Smooth muscle cell (in vitro differentiated cells): ENCODE data around the gene TTC7B. TPM values are rescaled to one million over a fixed set of nuclear protein-coding genes. Genes with fewer than 3 reads are reported as not detected.

ENCODE experiments used
- DNase-seq: peaks from one replicate; lab custom pipeline; 2025; ENCODE audit not compliant: unreplicated experiment; lab: John Stamatoyannopoulos, UW
- H2AFZ ChIP-seq: fragments of 200-600 bp; sonication (generic); 2 replicates; pipeline ENCODE4 v1.6.0; 2016; ENCODE audit warnings: antibody characterized with exemption, low read depth, mild to moderate bottlenecking
- H3F3A ChIP-seq: fragments of 200-600 bp; sonication (generic); 2 replicates; pipeline ENCODE4 v1.6.0; 2017; ENCODE audit warnings: antibody characterized with exemption, low read depth
- H3K27ac ChIP-seq: fragments of 200-600 bp; sonication (generic); 2 replicates; pipeline ENCODE4 v1.5.1; 2016; ENCODE audit warnings: low read depth, mild to moderate bottlenecking
- H3K27me3 ChIP-seq: fragments of 200-600 bp; sonication (generic); 2 replicates; pipeline ENCODE4 v1.6.1; 2016; ENCODE audit warnings: low read depth, mild to moderate bottlenecking
- H3K36me3 ChIP-seq: fragments of 200-600 bp; sonication (generic); 2 replicates; pipeline ENCODE4 v1.5.1; 2016; ENCODE audit warnings: low read depth
- H3K4me1 ChIP-seq: fragments of 200-600 bp; sonication (generic); 2 replicates; pipeline ENCODE4 v1.5.1; 2016; ENCODE audit warnings: low read depth
- H3K4me2 ChIP-seq: fragments of 200-600 bp; sonication (generic); 2 replicates; pipeline ENCODE4 v1.6.0; 2016; ENCODE audit warnings: mild to moderate bottlenecking
- H3K4me3 ChIP-seq: fragments of 200-600 bp; sonication (generic); 2 replicates; pipeline ENCODE4 v1.5.1; 2016; ENCODE audit warnings: mild to moderate bottlenecking
- H3K79me2 ChIP-seq: fragments of 200-600 bp; sonication (generic); 2 replicates; pipeline ENCODE4 v1.6.0; 2016; ENCODE audit warnings: low read depth, mild to moderate bottlenecking
- H3K9ac ChIP-seq: fragments of 200-600 bp; sonication (generic); 2 replicates; pipeline ENCODE4 v1.6.0; 2016; ENCODE audit warnings: low read depth
- H3K9me3 ChIP-seq: fragments of 200-600 bp; sonication (generic); replicated peaks from 2 replicates; pipeline ENCODE4 v1.5.1; 2016; ENCODE audit warnings: low read depth
- H4K20me1 ChIP-seq: fragments of 200-600 bp; sonication (generic); 2 replicates; pipeline ENCODE4 v1.6.0; 2016; ENCODE audit warnings: low read depth
- WGBS: methylation state at CpG from one replicate; pipeline ENCODE4 v1.1.7; 2016; ENCODE audit warnings: low lambda C conversion rate; 5-methylcytosine and 5-hydroxymethylcytosine counted together
- polyA plus RNA-seq: library from polyadenylated mRNA; unstranded; fragments of >200 nt; fragmentation: Nextera tagmentation; extraction: Ambion mirVana; gene quantifications from 2 replicates; pipeline ENCODE4 v1.2.1, GENCODE V29; 2016
- total RNA-seq: library from RNA; depleted of rRNA; stranded (reverse); fragments of >200 nt; gene quantifications from 2 replicates; pipeline ENCODE4 v1.2.3, GENCODE V29; 2014
- TF ChIP-seq, protein P1 (sequence below): fragments of 200-600 bp; sonication (generic); IDR thresholded peaks from 2 replicates; pipeline ENCODE4 v1.5.1; 2017; ENCODE audit warnings: borderline replicate concordance, mild to moderate bottlenecking, antibody characterized with exemption; ENCODE audit not compliant: insufficient read depth, poor library complexity, severe bottlenecking

TTC7B gene
- total and polyA plus RNA-seq, 2 experiments from 2014 or later, result 22.1 to 54.1 TPM

DNA sequence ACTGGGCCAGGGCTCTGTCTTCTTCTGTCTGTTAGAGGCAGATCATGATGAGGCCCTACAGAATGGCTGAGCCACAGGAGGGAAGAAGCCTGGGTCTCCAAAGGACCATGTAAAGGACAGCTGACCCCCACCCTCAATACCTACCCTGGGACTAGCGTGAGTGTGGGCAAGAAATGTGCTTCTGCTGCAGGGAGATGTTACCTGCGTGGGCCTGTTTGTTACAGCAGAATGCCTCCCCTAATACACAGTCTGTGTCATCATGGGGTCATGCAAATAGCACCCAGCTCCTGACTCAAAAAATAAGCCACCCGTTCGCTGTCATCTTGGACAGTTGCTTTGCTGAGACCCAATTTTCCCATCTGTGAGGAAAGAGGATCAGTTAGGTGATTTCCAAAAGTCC is 328.8 kb downstream of the TTC7B start:
- Histone ChIP-seq H3K27me3 (no peaks in the 10 kb centered on the region), H3K4me3 (no peak overlapping the region), H3K9me3 (no peaks in the 10 kb centered on the region), H3K79me2 (no peaks in the 10 kb centered on the region), H3K9ac (no peak overlapping the region), H3F3A (no peaks in the 10 kb centered on the region), H3K36me3 (no peaks in the 10 kb centered on the region), H4K20me1 (no peaks in the 10 kb centered on the region), H3K4me1 (peaks cover 6% of the 10 kb centered on the region), H3K4me2 (no peak overlapping the region), H3K27ac (no peak overlapping the region), H2AFZ (no peak overlapping the region)
- no peak for DNase-seq
- TF ChIP-seq, protein P1, sequence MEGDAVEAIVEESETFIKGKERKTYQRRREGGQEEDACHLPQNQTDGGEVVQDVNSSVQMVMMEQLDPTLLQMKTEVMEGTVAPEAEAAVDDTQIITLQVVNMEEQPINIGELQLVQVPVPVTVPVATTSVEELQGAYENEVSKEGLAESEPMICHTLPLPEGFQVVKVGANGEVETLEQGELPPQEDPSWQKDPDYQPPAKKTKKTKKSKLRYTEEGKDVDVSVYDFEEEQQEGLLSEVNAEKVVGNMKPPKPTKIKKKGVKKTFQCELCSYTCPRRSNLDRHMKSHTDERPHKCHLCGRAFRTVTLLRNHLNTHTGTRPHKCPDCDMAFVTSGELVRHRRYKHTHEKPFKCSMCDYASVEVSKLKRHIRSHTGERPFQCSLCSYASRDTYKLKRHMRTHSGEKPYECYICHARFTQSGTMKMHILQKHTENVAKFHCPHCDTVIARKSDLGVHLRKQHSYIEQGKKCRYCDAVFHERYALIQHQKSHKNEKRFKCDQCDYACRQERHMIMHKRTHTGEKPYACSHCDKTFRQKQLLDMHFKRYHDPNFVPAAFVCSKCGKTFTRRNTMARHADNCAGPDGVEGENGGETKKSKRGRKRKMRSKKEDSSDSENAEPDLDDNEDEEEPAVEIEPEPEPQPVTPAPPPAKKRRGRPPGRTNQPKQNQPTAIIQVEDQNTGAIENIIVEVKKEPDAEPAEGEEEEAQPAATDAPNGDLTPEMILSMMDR, result no peak
- 94% methylated on average over 4 of the region's 4 CpGs for WGBS

DNA sequence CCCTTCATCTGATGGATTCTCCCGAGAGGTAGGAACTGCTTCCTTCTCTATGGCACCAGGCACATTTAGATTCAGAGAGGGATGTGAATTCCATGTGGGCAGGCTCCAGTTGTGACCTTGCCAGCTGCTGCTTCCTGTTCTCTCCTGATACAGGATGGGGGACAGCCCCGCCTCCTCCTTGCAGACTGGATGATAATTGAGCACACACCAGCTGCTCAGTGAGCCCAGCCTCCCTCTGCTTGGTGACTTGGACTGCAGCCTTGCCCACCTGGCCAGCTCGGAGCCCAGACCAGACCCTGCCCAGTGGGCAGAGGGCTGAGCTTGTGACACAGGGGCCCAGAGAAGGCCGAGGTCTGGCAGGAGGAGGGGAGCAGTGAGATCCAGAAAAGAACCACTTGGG is 329.2 kb downstream of the TTC7B start:
- Histone ChIP-seq H3F3A (no peaks in the 10 kb centered on the region), H3K79me2 (no peaks in the 10 kb centered on the region), H3K4me3 (no peak overlapping the region), H3K4me1 (peaks cover 5% of the 10 kb centered on the region), H3K27me3 (no peaks in the 10 kb centered on the region), H4K20me1 (no peaks in the 10 kb centered on the region), H3K9me3 (no peaks in the 10 kb centered on the region), H2AFZ (no peak overlapping the region), H3K4me2 (no peak overlapping the region), H3K9ac (no peak overlapping the region), H3K36me3 (no peaks in the 10 kb centered on the region), H3K27ac (no peak overlapping the region)
- no peak for DNase-seq
- TF ChIP-seq, protein P1, result no peak
- WGBS, result 90% methylated on average over 4 of the region's 4 CpGs

DNA sequence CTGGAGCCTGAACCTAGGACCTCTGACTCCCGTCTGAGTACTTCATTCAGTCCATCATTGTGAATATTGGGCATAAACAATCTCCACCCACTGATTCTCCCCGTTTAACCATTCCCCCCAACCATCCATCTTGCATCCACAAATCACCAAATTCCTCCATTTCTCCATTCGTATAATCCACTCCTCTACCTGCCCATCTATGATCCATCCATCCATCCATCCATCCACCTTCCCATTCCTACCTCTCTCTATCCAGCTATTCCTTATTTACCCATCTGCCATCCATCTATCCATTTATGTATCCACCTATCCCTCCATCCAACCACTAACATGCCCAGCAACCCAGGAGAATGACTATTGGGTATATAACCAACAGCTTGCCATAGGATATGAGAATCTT is 331.9 kb downstream of the TTC7B start:
- Histone ChIP-seq H3K4me3 (no peak overlapping the region), H3K79me2 (no peaks in the 10 kb centered on the region), H2AFZ (no peak overlapping the region), H3K36me3 (no peaks in the 10 kb centered on the region), H3F3A (no peaks in the 10 kb centered on the region), H3K9me3 (no peaks in the 10 kb centered on the region), H4K20me1 (no peaks in the 10 kb centered on the region), H3K9ac (no peak overlapping the region), H3K4me1 (no peaks in the 10 kb centered on the region), H3K4me2 (no peak overlapping the region), H3K27ac (no peak overlapping the region), H3K27me3 (no peaks in the 10 kb centered on the region)
- DNase-seq, result no peak
- 76% methylated on average over 3 of the region's 3 CpGs for WGBS
- TF ChIP-seq, protein P1, result no peak

DNA sequence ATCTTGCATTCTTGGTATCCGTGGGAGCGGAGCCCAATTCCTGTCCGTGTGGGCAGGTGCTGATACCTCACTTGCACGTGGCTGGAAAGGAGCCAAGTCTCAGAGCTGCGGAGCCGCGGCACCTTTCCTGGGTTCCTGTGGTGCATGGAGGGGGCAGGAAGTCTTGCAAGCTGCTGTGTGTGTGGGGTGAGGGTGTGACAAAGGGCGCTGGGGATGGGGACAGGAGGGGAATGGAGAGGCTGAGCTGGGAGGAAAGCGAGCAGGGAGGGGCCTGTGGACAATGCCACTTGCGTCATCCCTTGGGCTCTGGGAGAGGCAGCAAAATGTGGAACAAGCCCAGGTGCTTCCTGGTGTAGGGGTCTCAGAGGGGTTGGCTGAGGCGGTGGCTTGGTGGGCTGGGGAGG is 332.7 kb downstream of the TTC7B start:
- 86% methylated on average over 11 of the region's 11 CpGs for WGBS
- Histone ChIP-seq H3F3A (no peaks in the 10 kb centered on the region), H3K4me2 (no peak overlapping the region), H3K9me3 (no peaks in the 10 kb centered on the region), H3K4me1 (no peaks in the 10 kb centered on the region), H4K20me1 (no peaks in the 10 kb centered on the region), H3K36me3 (no peaks in the 10 kb centered on the region), H3K4me3 (no peak overlapping the region), H3K27ac (no peak overlapping the region), H3K27me3 (no peaks in the 10 kb centered on the region), H2AFZ (no peak overlapping the region), H3K79me2 (no peaks in the 10 kb centered on the region), H3K9ac (no peak overlapping the region)
- no peak for DNase-seq
- TF ChIP-seq, protein P1, result no peak
